ENCODE results near the gene ADCY9. TPM values are rescaled to one million over a fixed set of nuclear protein-coding genes. Genes with fewer than 3 reads are reported as not detected.
A peak's percentile ranks its signal among the peaks of the same experiment; 100 is the strongest.

Gene ADCY9
- total RNA-seq, 1 experiment from 2014 or later: 9.8 TPM

GRCh38 chr16:4120176-4120575 lies 3.9 kb upstream of the ADCY9 start:
- no peak for ATAC-seq
- H3K9me2 ChIP-seq (ENCODE audit: insufficient read depth): no peaks in the 10 kb centered on the region
- H3K27ac ChIP-seq (ENCODE audit: low read depth, low read length): no peak overlapping the region
- intact Hi-C loops (cut with micrococcal nuclease): no loop called here
- H4K20me1 ChIP-seq (ENCODE audit: insufficient read depth): no peaks in the 10 kb centered on the region
- H3K9me3 ChIP-seq (ENCODE audit: control insufficient read depth in 1 of 2, insufficient read depth in 1 of 2, low read depth in 1 of 2, low read length in 2 of 2): no peaks in the 10 kb centered on the region
- no peak for DNase-seq (ENCODE audit: low read depth, low spot score)
- no peak overlapping the region for H3K4me2 ChIP-seq (ENCODE audit: low read length)
- H3K4me1 ChIP-seq (ENCODE audit: control insufficient read depth in 1 of 2, insufficient read depth in 2 of 2, low read length in 2 of 2): peaks cover 6 to 18% of the 10 kb centered on the region in 2 experiments
- ChIA-PET CTCF (interaction anchor here (0.6 kb wide), 1 partner anchor 134 kb away, joined by 3 read pairs; no protein-coding TSS in a partner anchor), POLR2A (no interaction called here), RAD21 (ENCODE audit: low non-redundant PET in 1 of 2, low total read pairs in 2 of 2, uncharacterized antibody in 2 of 2, unreplicated experiment in 2 of 2) (no interaction called here)
- H3K27me3 ChIP-seq (ENCODE audit: insufficient read depth, low read length): no peaks in the 10 kb centered on the region
- no peak for TF ChIP-seq CEBPB (IDR thresholded peaks at IDR 0.05; ENCODE audit: low read depth)
- no peak for TF ChIP-seq ZBTB33 (IDR thresholded peaks at IDR 0.05; ENCODE audit: extremely low read depth, insufficient replicate concordance, low read length)
- TF ChIP-seq FOSL1 (IDR thresholded peaks at IDR 0.05; ENCODE audit: low read depth): no peak
- no peak for TF ChIP-seq CBX3 (IDR thresholded peaks at IDR 0.05; ENCODE audit: low read depth)
- no peak for TF ChIP-seq ATF3 (IDR thresholded peaks at IDR 0.05)
- H3K79me2 ChIP-seq (ENCODE audit: insufficient read depth, low read length): no peaks in the 10 kb centered on the region
- H3K36me3 ChIP-seq (ENCODE audit: control insufficient read depth in 1 of 2, insufficient read depth in 2 of 2, low read length in 2 of 2): no peaks in the 10 kb centered on the region
- H2AFZ ChIP-seq (ENCODE audit: low read depth, low read length, poor library complexity, severe bottlenecking): no peak overlapping the region
- H3K4me3 ChIP-seq (replicated peaks in 1 of 2; ENCODE audit: low read depth in 1 of 2, low read length in 2 of 2): no peak overlapping the region
- no peak overlapping the region for H3K9ac ChIP-seq (ENCODE audit: low read length)
- BruUV-seq (replicated peaks): no TSS peak

GRCh38 chr16:4117250-4117578 lies 972 bp upstream of the ADCY9 start:
- no peaks in the 10 kb centered on the region for H3K27me3 ChIP-seq (ENCODE audit: insufficient read depth, low read length)
- peak overlapping the region; percentile 96 for H3K4me2 ChIP-seq (ENCODE audit: low read length)
- H3K4me3 ChIP-seq (replicated peaks in 1 of 2; ENCODE audit: low read depth in 1 of 2, low read length in 2 of 2): peak overlapping the region; percentile 62 to 72
- no TSS peak for BruUV-seq (replicated peaks)
- no peaks in the 10 kb centered on the region for H3K36me3 ChIP-seq (ENCODE audit: control insufficient read depth in 1 of 2, insufficient read depth in 2 of 2, low read length in 2 of 2)
- H2AFZ ChIP-seq (ENCODE audit: low read depth, low read length, poor library complexity, severe bottlenecking): no peak overlapping the region
- H4K20me1 ChIP-seq (ENCODE audit: insufficient read depth): no peaks in the 10 kb centered on the region
- peak overlapping the region; percentile 80 for H3K27ac ChIP-seq (ENCODE audit: low read depth, low read length)
- intact Hi-C loops (cut with micrococcal nuclease): loop anchor here (2.0 kb wide), 1 partner anchor 62 kb away; no protein-coding TSS in a partner anchor
- H3K9me2 ChIP-seq (ENCODE audit: insufficient read depth): no peaks in the 10 kb centered on the region
- peaks cover 6 to 9% of the 10 kb centered on the region in 2 experiments for H3K4me1 ChIP-seq (ENCODE audit: control insufficient read depth in 1 of 2, insufficient read depth in 2 of 2, low read length in 2 of 2)
- H3K9me3 ChIP-seq (ENCODE audit: control insufficient read depth in 1 of 2, insufficient read depth in 1 of 2, low read depth in 1 of 2, low read length in 2 of 2): no peaks in the 10 kb centered on the region
- ChIA-PET POLR2A (no interaction called here), CTCF (no interaction called here), RAD21 (ENCODE audit: low non-redundant PET in 1 of 2, low total read pairs in 2 of 2, uncharacterized antibody in 2 of 2, unreplicated experiment in 2 of 2) (no interaction called here)
- no peaks in the 10 kb centered on the region for H3K79me2 ChIP-seq (ENCODE audit: insufficient read depth, low read length)
- no peak for DNase-seq (ENCODE audit: low read depth, low spot score)
- peak overlapping the region; percentile 76 for H3K9ac ChIP-seq (ENCODE audit: low read length)
- ATAC-seq: no peak
- TF ChIP-seq ELF1 (IDR thresholded peaks at IDR 0.05; ENCODE audit: borderline replicate concordance, low read depth): no peak
- no peak for TF ChIP-seq YY1 (IDR thresholded peaks at IDR 0.05; ENCODE audit: extremely low read depth, insufficient replicate concordance, low read depth, low read length)
- 0 out of 2 replicates have a peak, but pooled peaks have one; percentile 1 for TF ChIP-seq MAX (IDR thresholded peaks at IDR 0.05)

All from HCT116 (cell line).